Aorta (tissue), 5 donors: Measurements from ENCODE around the gene INPP4B. TPM values are rescaled to one million over a fixed set of nuclear protein-coding genes. Genes with fewer than 3 reads are reported as not detected.

Source experiments
- ATAC-seq: fragments of 200-7000 bp; cut with Tn5 transposase; one replicate; pipeline ENCODE4 v1.9.1; 2022; ENCODE audit warnings: moderate library complexity; ENCODE audit not compliant: low FRiP score
- DNase-seq, 2 donors: peaks; one replicate each; pipeline ENCODE4 v3.0.0-alpha.2; 2020
- H3K27ac ChIP-seq, 2 donors: one replicate each; pipeline ENCODE4 v1.5.1; 2013; ENCODE audit warnings: low read length in 2 of 2, mild to moderate bottlenecking in 2 of 2, moderate library complexity in 2 of 2, control low read depth in 1 of 2, inconsistent platforms in 1 of 2, low read depth in 1 of 2
- H3K27me3 ChIP-seq, 2 donors: one replicate each; pipeline ENCODE4 v1.6.1; 2013; ENCODE audit warnings: control low read depth in 1 of 2, low read length in 1 of 2, mild to moderate bottlenecking in 1 of 2, moderate library complexity in 1 of 2; ENCODE audit not compliant: insufficient read depth in 2 of 2, control insufficient read depth in 1 of 2
- H3K36me3 ChIP-seq, 2 donors: one replicate each; pipeline ENCODE4 v1.6.1; 2013; ENCODE audit warnings: control low read depth in 1 of 2, low read length in 1 of 2, mild to moderate bottlenecking in 1 of 2; ENCODE audit not compliant: insufficient read depth in 2 of 2, control insufficient read depth in 1 of 2
- H3K4me1 ChIP-seq, 2 donors: one replicate each; pipeline ENCODE4 v1.6.1; 2013; ENCODE audit warnings: low read length in 2 of 2, control low read depth in 1 of 2, mild to moderate bottlenecking in 1 of 2, moderate library complexity in 1 of 2; ENCODE audit not compliant: insufficient read depth in 2 of 2, control insufficient read depth in 1 of 2
- H3K4me3 ChIP-seq, 2 donors: one replicate each; pipeline ENCODE4 v1.5.1; 2013; ENCODE audit warnings: low read length in 2 of 2, control low read depth in 1 of 2, mild to moderate bottlenecking in 1 of 2
- H3K9me3 ChIP-seq: one replicate; pipeline ENCODE4 v1.6.1; 2013; ENCODE audit warnings: mild to moderate bottlenecking, low read length; ENCODE audit not compliant: control insufficient read depth
- WGBS, 2 donors: extraction: QIAGEN DNeasy Blood & Tissue Kit; methylation state at CpG; one replicate each; pipeline ENCODE4 v1.1.7; 2013; 5-methylcytosine and 5-hydroxymethylcytosine counted together
- intact Hi-C, 2 donors: fragments of 100-400 bp; cut with DNase I; formaldehyde crosslinking; loops; one replicate each; pipeline versions ENCODE4 v1.14.2 to v1.15.0; 2022
- polyA plus RNA-seq, 2 donors: library from polyadenylated mRNA; stranded (reverse); fragments of 200-250 nt; gene quantifications; one replicate each; pipeline ENCODE4 v1.2.3, GENCODE V29; 2013
- total RNA-seq, 2 donors: library from RNA; stranded (reverse); fragmentation: NEBNext Ultra II Directional; extraction: Animal tissue kit (Norgen Biotek cat#: 25700); gene quantifications; one replicate each; pipeline ENCODE4 v1.2.1, GENCODE V29; 2021
- donor health status: healthy with polysubstance abuse.
- donor health status: Bipolar disorder and iron deficiency.
- donor health status: DM: no; HTN: no; CAD: no.
- donor health status: DM: no; HTN: no; CAD: no.
- donor health status: DM: yes; HTN: yes; CAD: no.

Gene INPP4B
- total and polyA plus RNA-seq, 4 donors, result 3.3 to 36.8 (median 20.7) TPM

DNA sequence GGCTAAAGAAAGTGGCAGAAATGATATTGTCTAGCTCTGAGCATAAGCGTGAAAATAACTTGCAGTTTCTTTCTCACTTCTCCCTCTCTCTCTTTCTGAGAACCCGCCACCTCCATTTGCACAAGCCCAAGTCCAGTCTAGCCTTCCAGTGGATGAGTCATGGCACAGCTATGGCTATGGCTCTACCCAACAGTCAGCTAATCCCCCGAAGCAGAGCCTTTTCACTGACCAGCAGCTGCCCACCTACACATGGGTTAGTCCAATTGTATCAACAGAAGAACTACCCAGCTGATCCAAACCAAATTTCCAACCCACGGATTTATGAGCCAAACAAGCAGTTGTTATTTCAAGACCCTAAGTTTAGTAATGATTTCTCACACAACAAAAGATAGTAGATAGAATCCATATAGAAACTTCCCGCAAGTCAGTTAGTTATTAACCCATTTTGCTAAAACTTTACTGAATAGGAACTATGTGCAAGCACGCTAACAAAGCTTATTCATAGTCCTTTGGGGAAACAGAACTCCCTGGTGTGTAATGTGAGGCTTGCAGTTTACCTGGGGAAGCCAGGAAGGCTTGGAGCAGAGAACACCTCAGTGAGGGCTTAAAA is 282.3 kb downstream of the INPP4B start:
- intact Hi-C loops, result loop anchor here in 1 of 2 donors (10.0 kb wide), 2 partner anchors 209 to 251 kb away; no protein-coding TSS in a partner anchor
- 81 to 83% methylated on average over 6 of the region's 6 CpGs for WGBS, 2 donors
- DNase-seq (no peak), ATAC-seq (no peak)
- H3K36me3 ChIP-seq, result no peaks in the 10 kb centered on the region
- H3K4me3 ChIP-seq, result no peak overlapping the region
- no peaks in the 10 kb centered on the region for H3K27me3 ChIP-seq
- H3K27ac ChIP-seq, result no peak overlapping the region
- H3K4me1 ChIP-seq, result no peaks in the 10 kb centered on the region
- no peaks in the 10 kb centered on the region for H3K9me3 ChIP-seq

DNA sequence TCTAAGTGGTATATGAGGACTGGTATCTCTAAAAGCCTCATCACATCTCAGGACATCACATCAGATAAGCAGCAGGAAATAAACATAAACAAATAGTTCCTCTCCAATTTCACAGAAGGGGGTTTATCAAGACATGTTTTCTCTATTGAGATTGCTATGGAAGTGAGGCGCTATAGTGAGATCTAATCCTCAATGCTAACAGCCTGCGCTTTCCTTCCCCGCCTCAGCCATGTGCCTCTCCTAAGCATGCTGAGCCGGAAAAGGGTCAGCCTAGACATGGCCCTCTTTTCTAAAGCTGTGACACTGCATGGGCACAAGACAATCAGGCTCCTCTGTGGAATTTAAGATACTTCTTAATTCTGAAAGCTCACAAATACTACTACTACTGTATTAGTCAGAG is 286.1 kb downstream of the INPP4B start:
- H3K9me3 ChIP-seq, result no peaks in the 10 kb centered on the region
- ATAC-seq, result no peak

DNA sequence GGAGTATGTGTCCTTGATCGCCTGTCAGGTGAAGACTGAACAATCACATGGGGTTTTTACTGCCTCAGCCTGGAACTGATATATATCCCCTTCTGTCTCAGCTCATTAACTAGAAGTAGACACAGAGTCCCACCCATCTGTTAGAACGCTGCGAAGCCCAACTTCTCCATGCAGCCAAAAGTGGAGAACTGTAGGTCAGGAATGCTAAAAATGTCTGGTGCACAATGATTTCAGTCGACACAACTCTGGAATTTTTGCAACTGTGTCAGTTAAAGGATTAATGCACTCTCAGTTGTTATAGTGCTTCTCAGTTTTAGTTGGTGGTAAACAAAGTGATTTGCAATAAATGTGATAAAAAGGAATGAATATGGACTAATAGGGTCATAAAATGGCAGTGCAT is 287.2 kb downstream of the INPP4B start:
- DNase-seq, result no peak
- no peak for ATAC-seq

More for the DNA sequence above, 286.1 kb downstream of the INPP4B start:
- Histone ChIP-seq H3K4me3 (no peak overlapping the region), H3K27me3 (no peaks in the 10 kb centered on the region), H3K4me1 (peaks cover 0 to 2% of the 10 kb centered on the region in 2 donors), H3K27ac (no peak overlapping the region), H3K36me3 (no peaks in the 10 kb centered on the region)
- 99 to 100% methylated on average over 4 of the region's 4 CpGs for WGBS, 2 donors
- DNase-seq, result no peak
- intact Hi-C loops, result loop anchor here in 1 of 2 donors (10.0 kb wide), 2 partner anchors 205 to 255 kb away; no protein-coding TSS in a partner anchor

DNA sequence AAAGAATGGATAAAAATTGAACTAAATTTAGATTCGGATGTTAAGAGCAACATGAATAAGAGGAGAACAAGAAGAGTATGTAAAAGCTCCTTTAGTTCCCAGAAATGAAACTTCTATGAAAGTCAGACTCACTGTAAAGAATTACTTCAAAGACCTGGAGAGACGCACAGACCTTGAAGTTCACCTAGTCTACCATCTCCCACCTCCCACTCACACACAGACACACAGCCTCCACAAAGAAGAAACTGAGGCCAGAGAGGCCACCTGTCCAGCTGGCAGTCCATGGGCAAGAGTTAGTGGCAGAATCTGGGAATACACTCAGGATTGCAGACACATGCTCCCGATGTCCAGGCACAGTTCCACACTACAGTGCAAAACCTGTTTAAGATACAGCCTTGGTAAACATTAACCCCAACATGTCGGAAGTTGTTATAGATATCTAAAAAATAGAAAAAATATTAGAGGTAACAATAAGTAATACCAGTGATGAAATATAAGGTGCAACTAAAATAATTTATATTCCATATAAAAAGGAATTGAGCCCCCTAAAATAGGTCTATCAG is 288.8 kb downstream of the INPP4B start:
- Histone ChIP-seq H3K27ac (no peak overlapping the region), H3K4me1 (peaks cover 0 to 2% of the 10 kb centered on the region in 2 donors), H3K27me3 (no peaks in the 10 kb centered on the region), H3K36me3 (no peaks in the 10 kb centered on the region), H3K4me3 (no peak overlapping the region), H3K9me3 (no peaks in the 10 kb centered on the region)
- WGBS, 2 donors, result 86% methylated on average over 4 of the region's 4 CpGs
- intact Hi-C loops, result no loop called here
- no peak for ATAC-seq
- no peak for DNase-seq

More for the DNA sequence above, 287.2 kb downstream of the INPP4B start:
- H3K9me3 ChIP-seq, result no peaks in the 10 kb centered on the region
- WGBS, 2 donors, result 28% methylated on average over 4 of the region's 4 CpGs
- no peaks in the 10 kb centered on the region for H3K27me3 ChIP-seq
- H3K4me3 ChIP-seq, result no peak overlapping the region
- peaks cover 0 to 2% of the 10 kb centered on the region in 2 donors for H3K4me1 ChIP-seq
- no peaks in the 10 kb centered on the region for H3K36me3 ChIP-seq
- intact Hi-C loops, result no loop called here
- no peak overlapping the region for H3K27ac ChIP-seq

DNA sequence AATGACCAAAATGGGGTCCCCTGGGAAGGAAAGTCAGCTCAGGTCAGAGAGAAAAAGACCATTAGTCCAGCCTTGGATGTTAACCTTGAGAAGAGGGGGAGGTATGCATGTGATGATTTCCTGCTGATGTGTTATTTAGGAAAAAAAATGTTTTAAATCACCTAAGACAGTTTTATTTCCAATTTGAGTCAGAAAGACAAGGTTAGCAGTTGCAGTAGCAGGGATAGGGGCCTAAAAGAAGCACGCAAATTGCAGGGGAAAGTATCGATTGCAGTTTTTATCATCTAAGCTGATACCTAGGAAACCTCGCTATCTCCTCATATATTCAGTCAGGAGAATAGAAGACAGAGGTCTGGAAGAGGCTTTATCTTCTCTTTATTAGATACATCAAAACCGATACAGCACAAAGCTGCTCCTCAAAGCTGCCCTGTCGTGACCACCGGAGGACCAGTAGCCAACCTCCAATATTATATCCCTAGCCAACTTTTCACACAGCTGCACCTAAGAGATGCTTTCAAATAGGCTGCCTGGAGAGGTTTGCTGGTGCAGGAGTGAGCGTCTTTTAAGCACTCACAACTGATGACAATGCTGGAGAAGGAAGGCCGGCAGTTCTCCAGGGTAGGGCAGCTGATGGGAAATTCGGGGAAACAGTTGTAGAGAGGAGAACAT is 289.4 kb downstream of the INPP4B start:
- Histone ChIP-seq H3K36me3 (no peaks in the 10 kb centered on the region), H3K4me3 (no peak overlapping the region), H3K27ac (no peak overlapping the region), H3K27me3 (no peaks in the 10 kb centered on the region), H3K4me1 (peaks cover 0 to 2% of the 10 kb centered on the region in 2 donors), H3K9me3 (no peaks in the 10 kb centered on the region)
- intact Hi-C loops, result no loop called here
- 95 to 97% methylated on average over 9 of the region's 9 CpGs for WGBS, 2 donors
- ATAC-seq (no peak), DNase-seq (no peak)

DNA sequence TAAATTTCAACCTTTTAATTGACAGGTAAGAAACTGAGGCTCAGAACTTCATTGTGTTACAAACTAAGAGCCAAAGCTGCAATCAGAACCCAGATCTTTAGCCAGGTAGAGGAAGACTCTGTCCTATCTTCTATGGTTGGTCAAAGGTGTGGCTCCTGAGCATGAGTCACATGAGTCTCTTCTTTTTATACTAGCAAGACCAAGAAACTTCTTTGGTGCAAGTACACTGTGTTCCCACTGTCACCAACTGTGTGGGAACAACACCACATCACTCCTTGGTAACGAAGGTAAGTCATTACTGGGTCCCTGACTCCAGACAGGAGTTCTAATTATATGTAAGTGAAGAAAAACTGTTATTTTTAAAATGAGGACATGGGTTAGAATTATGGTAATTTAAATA is 290.1 kb downstream of the INPP4B start:
- WGBS, 2 donors, result 93 to 98% methylated on average over 1 of the region's 1 CpG
- Histone ChIP-seq H3K27me3 (no peaks in the 10 kb centered on the region), H3K4me1 (peaks cover 0 to 4% of the 10 kb centered on the region in 2 donors), H3K9me3 (no peaks in the 10 kb centered on the region), H3K27ac (no peak overlapping the region), H3K4me3 (no peak overlapping the region), H3K36me3 (no peaks in the 10 kb centered on the region)
- DNase-seq (no peak), ATAC-seq (no peak)
- intact Hi-C loops, result no loop called here

DNA sequence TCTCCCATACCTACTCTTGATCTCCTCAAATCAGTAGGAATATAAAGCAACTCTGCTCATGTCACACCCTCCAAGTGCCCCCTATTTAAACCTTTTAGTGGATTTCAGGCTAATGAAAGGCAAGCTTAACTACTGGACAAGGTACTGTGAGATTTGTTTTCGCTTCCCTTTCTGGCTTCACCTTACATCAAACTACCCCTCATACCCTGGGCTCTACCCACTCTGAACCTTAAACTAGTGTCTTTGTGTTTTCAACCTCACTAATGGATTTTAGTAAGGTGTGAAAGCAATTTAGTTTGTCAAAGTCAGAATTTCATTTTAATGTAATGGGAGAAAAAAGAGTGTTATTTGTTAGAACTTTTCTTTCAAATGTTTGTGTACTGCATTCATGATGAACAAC is 291.7 kb downstream of the INPP4B start:
- DNase-seq (no peak), ATAC-seq (no peak)
- H3K4me3 ChIP-seq, result no peak overlapping the region
- intact Hi-C loops, result no loop called here
- H3K36me3 ChIP-seq, result no peaks in the 10 kb centered on the region
- H3K27me3 ChIP-seq, result no peaks in the 10 kb centered on the region
- H3K27ac ChIP-seq, result no peak overlapping the region
- 94 to 95% methylated on average over 1 of the region's 1 CpG for WGBS, 2 donors
- H3K9me3 ChIP-seq, result no peaks in the 10 kb centered on the region
- peaks cover 2 to 4% of the 10 kb centered on the region in 2 donors for H3K4me1 ChIP-seq

DNA sequence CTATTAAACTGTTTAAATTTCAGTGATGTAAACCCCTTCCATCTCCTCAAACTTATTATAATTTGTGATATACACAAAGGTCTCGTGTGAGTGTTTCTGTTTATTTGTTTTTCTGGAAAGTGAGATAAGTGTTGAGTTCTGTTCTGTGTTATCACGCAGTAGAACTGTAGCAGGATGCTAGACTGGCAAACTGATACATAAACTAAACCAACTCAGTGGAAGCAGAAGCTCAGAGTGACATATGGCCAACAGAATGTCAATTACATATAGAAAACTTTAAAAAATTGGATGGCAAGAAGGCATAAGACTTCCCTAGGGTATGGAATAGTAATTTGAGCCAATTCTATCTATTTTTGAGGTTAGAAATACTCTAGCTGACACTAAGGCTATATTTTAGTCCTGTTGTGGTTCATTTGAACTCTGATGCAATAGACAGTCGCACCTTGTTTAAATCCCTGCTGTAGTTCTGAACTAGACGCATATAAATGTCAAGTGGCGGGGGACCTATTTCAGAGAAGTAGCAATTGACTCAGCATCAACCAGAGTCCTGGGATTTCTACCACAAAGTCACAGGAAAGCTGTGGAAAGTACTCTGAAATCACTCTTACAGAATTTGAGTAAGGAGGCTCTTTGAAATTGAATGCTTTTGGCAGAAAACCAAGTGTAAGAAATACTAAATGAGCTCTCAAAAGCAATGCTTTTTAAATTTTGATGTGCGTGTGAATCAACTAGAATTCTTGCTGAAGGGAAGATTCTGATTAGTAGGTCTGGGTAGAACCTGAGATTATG is 294.4 kb downstream of the INPP4B start:
- no peak for ATAC-seq
- DNase-seq, result no peak
- Histone ChIP-seq H3K36me3 (no peaks in the 10 kb centered on the region), H3K4me3 (no peak overlapping the region), H3K4me1 (peaks cover 2% of the 10 kb centered on the region in 2 donors), H3K27me3 (no peaks in the 10 kb centered on the region), H3K9me3 (no peaks in the 10 kb centered on the region), H3K27ac (no peak overlapping the region)
- intact Hi-C loops, result no loop called here
- WGBS, 2 donors, result 79 to 85% methylated on average over 6 of the region's 6 CpGs
